IPS DF 4.7 (cell line): ENCODE measurements around the gene DTX4.

ENCODE experiments used
- DNase-seq: peaks from one replicate; pipeline ENCODE4 v3.0.0-alpha.2; 2013; ENCODE audit warnings: low spot score; ENCODE audit errors: extremely low read depth

The DTX4 gene

DNA sequence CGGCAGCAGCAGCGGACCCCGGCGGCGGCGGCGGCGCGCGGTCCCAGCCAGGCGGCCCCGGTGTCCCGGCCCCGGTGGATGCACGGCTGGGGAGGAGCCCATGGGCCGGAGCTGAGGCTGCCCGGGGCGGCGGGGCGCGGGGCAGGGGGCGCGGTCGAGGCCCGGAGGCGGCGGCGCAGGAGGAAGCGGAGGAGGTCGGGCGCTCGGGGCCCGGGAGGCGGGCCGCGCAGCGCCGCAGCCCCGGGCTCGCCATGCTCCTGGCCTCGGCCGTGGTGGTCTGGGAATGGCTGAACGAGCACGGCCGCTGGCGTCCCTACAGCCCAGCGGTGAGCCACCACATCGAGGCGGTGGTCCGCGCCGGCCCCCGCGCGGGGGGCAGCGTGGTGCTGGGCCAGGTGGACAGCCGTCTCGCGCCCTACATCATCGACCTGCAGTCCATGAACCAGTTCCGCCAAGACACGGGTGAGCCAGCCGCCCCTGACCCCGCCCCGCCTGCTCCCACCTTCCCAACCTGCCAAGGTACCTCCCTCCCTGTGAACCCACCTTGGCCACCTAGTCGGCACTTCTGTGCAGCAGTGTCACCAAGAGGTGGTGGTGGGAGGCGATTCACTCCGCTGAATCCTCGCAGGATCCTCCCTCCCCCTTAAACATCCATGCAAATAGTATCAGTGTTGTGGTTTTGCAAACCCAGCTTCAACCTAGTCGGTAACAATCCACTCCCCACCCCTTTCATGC, 580 bp downstream of the DTX4 start:
- DNase-seq, result no peak

- DNase-seq, result no peak
Observed at GRCh38 chr11:59173080-59173963, 1.4 kb downstream of the DTX4 start.

- no peak for DNase-seq
Observed at GRCh38 chr11:59173964-59174663, 2.2 kb downstream of the DTX4 start.

GRCh38 chr11:59174664-59175033, 2.7 kb downstream of the DTX4 start:
- no peak for DNase-seq

GRCh38 chr11:59175091-59175501, 3.2 kb downstream of the DTX4 start:
- DNase-seq, result no peak

DNA sequence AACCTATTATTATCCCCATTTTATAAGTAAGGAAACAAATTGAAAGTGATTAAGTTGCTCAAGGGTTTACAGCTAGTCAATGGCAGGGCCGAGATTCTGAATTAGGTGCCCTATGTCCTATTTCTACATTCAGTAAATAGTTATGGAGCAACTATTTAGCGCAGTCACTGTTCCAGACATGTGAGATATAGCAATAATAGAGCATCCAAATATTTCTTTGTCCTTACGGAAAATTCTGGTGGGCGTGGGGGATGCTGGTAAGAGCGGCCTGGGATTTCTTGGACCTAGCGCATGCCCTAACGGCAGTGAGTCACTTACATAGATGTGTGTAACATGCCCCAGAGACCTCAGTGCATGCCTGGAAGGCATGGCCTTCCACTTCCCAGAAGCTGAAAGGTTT, 4.4 kb downstream of the DTX4 start:
- no peak for DNase-seq

GRCh38 chr11:59178402-59178801, 6.5 kb downstream of the DTX4 start:
- DNase-seq, result no peak

DNA sequence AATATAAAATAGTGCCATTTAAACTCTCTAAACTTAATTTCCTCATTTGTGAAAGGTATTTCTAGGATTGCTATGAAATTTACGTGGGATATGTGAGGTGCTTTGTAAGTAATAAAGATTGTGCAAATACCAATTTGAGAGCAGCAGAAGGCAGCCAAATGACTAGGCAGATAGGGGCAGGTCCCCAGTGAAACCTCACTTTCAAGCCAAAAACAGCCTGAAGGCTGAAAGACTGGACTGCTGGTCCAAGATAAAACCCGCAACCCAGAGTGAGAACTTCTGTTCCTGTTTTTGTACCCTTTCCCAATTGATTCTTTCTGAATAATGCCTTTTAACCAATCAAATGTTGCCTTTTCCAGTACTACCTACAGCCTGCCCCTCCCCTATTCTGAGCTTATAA, 7.2 kb downstream of the DTX4 start:
- no peak for DNase-seq

DNA sequence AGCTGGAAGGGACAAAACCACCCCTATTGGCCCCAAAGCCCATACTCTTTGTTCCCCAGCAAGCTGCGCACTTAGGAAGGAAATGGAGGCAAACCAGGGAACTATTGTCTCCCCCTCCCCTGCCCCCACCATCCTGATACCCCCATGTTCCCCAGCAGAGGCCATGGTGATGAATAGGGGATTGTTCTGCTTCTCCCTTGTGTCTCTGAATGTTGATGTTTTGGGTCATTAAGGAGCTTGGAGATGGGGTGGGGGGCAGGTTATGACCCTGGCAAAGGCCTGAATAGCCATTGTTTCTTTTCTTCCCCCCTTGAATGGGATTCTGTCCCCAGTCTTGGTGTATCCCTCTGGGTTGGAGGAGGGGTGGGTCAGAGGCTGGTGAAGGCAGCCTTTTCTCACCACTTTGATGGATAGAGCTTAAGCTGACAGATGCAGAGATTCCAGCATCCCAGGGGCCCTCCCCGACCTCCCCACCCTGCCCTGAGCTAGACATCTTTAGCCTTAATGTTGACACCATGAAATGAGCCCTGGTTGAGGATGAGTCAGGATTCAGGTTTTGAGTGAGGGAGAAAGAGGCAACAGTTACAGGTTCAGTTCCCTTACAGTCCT, 8.3 kb downstream of the DTX4 start:
- DNase-seq, result no peak

- no peak for DNase-seq
Observed at GRCh38 chr11:59180907-59181306, 9.0 kb downstream of the DTX4 start.

- DNase-seq, result no peak
Observed at GRCh38 chr11:59181746-59182456, 10.0 kb downstream of the DTX4 start.

GRCh38 chr11:59182457-59183151, 10.7 kb downstream of the DTX4 start:
- no peak for DNase-seq

GRCh38 chr11:59183771-59184170, 11.8 kb downstream of the DTX4 start:
- DNase-seq, result no peak

GRCh38 chr11:59184691-59185339, 12.9 kb downstream of the DTX4 start:
- DNase-seq, result no peak

- DNase-seq, result no peak
Observed at GRCh38 chr11:59185386-59185945, 13.5 kb downstream of the DTX4 start.

DNA sequence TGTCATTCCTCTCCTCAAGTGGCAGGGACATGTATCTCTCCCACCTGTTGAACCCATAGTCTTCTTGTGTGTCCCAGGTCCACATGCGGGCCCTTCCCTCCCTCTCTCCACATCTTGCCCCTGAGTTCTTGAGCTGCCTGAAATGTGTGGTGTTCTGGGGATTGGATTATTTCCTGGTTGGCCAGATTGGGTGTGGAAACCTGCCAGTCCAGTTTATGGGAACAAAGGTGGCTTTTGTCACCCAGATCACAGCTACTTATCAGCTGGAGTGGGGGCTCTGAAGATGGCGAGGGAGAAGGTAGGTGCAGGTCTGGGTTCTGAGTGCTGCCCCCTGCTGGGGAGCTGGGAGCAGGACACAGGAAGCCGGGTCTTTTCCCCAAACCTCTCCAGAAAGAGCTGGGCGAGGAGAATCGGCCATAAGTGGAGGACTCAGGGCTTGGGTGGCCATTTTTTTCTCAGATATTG, 14.2 kb downstream of the DTX4 start:
- no peak for DNase-seq

DNA sequence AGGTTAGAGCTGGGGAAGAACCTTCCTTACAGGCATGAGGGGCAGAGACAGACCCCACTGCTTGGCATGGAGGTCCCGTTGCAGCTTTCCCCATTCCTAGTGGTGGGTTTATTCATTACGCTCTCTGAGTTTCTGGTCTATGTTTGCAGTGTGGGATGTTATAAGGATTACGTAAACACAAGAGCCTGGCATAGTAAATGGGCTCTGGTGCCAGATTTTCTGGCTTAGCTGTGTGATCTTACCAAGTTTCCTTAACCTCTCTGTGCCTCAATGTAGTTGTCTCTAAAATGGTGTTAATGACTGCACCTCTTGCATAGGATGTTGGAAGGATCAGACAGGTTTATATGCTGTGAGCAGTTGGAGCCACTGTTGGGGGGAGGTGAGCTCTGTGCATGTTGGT, 15.1 kb downstream of the DTX4 start:
- DNase-seq, result no peak

DNA sequence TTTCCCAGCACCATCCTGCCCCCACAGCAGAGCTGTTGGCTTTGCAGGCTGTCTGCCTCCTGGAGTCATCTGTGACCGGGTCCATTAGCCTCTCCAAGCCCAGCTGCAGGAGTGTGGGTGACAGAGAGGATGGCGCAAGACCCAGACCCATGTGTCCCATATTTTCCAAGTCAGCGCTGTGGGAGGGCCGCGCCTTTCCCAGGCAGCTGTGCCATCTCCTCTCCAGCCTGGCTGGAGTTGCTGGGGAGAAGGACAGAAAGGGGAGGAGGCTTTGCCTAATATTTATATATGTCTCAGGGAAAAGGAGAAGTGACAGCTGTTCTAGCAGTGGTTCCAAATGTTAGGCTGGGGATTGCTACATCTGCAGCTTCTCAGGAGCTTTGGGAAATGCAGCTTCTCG, 15.7 kb downstream of the DTX4 start:
- DNase-seq, result no peak

- DNase-seq, result no peak
Observed at GRCh38 chr11:59188954-59189353, 17.0 kb downstream of the DTX4 start.

- no peak for DNase-seq
Observed at GRCh38 chr11:59189986-59190385, 18.1 kb downstream of the DTX4 start.
